GM12891 (cell line): ENCODE measurements around the gene SPECC1.

Experiments
- PAX5 ChIP-seq: IDR thresholded peaks from 2 replicates; pipeline ENCODE4 v1.6.1; 2011; ENCODE audit warnings: low read length, moderate library complexity, mild to moderate bottlenecking; ENCODE audit not compliant: insufficient read depth, severe bottlenecking
- POLR2A ChIP-seq: IDR thresholded peaks from 2 replicates; pipeline ENCODE4 v1.6.1; 2011; ENCODE audit warnings: low read depth, low read length, control low read depth
- POLR2AphosphoS5 ChIP-seq: IDR thresholded peaks from 2 replicates; pipeline ENCODE4 v1.6.1; 2011; ENCODE audit warnings: low read depth, low read length, control low read depth
- POU2F2 ChIP-seq: IDR thresholded peaks from 2 replicates; pipeline ENCODE4 v1.6.1; 2011; ENCODE audit warnings: low read depth, mild to moderate bottlenecking, control low read depth, low read length, moderate library complexity
- SPI1 ChIP-seq: IDR thresholded peaks from 2 replicates; pipeline ENCODE4 v1.6.1; 2011; ENCODE audit warnings: low read depth, low read length, control low read depth
- TAF1 ChIP-seq: IDR thresholded peaks from 2 replicates; pipeline ENCODE4 v1.6.1; 2011; ENCODE audit warnings: low read depth, low read length, control low read depth

GRCh38 chr17:20103454-20104446 is 94.6 kb downstream of the SPECC1 start:
- TF ChIP-seq POLR2AphosphoS5 (no peak), POLR2A (no peak), TAF1 (no peak), SPI1 (no peak), PAX5 (no peak), POU2F2 (no peak)
